ENCODE measurements around the gene EXOC3L4.

DNA sequence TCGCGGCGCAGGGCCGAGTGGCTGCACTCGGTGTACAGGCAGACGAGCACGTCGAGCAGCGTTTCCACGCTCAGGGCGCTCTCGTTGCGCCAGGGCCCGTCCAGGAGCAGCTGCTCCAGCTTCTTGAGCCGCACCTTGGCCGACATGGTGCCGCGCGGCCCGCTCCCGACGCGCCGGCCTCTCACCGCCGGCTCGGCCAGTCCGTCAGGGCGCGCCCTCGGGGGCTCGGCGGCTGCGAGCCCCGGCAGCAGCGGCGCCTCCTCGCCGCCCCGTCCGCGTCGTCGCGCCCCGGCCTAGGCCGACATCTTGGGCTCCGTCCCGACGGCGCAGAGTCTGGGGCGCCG lies 37.5 kb upstream of the EXOC3L4 start:
- TF ChIP-seq CTCF (IDR thresholded peaks at IDR 0.05; ENCODE audit: low read depth, low read length): no peak
- no peak for TF ChIP-seq EZH2phosphoT487 (IDR thresholded peaks at IDR 0.05; ENCODE audit: low read depth)

Data from OCI-LY3 (cell line).